Stimulated activated CD8-positive, alpha-beta memory T cell treated with anti-CD3 and anti-CD28 coated beads, Interleukin-7, amount 100 ng/mL, for 24 hours (primary cell): Measurements from ENCODE around the gene KCNG2.

Source experiments
- DNase-seq: peaks from one replicate; pipeline ENCODE4 v3.0.0-alpha.2; 2020; ENCODE audit warnings: low read depth

KCNG2 gene

DNA sequence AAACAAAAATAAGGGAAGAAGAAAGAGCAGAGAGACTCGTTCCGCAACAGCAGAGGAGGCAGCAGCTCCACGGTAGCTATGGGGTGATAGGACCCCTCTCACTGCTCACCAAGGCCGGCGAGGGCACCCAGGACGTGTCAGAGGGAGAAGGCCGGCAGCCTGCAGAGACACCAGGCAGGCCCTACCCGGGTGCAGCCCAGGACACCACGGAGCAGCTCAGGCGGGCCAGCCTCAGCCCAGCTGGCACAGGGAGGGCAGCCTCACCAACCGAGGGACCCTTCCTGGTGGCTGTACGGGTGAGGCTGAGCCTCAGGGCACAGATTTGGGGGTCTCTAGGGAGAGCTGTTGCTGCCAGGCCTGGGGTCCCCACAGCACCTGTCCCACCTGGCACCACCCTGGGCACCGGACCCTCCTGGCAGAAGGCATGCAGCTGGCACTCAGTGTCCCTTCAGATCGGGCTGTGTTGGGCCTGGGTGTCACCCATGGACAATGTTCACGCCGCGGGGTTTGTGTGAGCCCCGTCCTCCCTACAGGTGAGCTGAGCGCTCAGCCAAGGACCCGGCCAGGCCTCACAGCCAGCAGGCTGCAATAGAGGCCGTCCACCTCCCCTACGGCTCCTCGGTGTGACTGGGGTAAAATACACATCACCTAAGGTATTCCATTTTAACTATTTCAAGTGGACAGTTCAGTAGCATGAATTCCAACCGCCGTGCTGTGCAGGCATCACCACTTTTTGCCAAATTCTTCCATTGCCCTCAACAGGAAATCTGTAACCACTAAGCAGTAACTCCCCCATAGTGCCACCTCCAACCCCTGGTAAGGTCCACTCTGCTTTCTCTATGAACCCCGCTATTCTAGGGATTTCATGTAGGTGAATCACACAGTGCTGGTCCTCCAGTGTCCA, 21.6 kb downstream of the KCNG2 start:
- DNase-seq = no peak

GRCh38 chr18:79819968-79820351, 22.2 kb downstream of the KCNG2 start:
- no peak for DNase-seq

DNA sequence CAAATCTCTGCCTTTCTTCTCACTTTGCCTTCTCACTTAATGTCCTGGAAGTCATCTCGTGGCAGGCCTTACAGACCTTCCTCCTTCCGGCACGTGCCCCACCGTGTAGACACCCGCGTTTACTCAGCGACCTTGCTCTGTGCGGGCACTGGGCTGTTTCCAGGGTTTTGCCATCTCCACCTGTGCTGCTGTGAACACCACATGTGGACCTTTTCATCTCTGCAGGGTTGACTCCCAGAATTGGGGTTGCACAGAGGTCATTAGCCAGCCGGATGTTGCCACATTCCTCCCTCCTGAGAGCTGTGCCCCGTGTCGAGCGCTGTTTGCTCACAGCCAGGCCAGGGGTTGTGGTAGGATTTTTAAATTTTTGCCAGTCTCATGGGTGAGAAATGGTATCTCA, 25.4 kb downstream of the KCNG2 start:
- no peak for DNase-seq

- DNase-seq = no peak
Observed at GRCh38 chr18:79825913-79826312, 28.2 kb downstream of the KCNG2 start.

GRCh38 chr18:79826966-79827365, 29.2 kb downstream of the KCNG2 start:
- no peak for DNase-seq

- no peak for DNase-seq
Observed at GRCh38 chr18:79828258-79828657, 30.5 kb downstream of the KCNG2 start.

DNA sequence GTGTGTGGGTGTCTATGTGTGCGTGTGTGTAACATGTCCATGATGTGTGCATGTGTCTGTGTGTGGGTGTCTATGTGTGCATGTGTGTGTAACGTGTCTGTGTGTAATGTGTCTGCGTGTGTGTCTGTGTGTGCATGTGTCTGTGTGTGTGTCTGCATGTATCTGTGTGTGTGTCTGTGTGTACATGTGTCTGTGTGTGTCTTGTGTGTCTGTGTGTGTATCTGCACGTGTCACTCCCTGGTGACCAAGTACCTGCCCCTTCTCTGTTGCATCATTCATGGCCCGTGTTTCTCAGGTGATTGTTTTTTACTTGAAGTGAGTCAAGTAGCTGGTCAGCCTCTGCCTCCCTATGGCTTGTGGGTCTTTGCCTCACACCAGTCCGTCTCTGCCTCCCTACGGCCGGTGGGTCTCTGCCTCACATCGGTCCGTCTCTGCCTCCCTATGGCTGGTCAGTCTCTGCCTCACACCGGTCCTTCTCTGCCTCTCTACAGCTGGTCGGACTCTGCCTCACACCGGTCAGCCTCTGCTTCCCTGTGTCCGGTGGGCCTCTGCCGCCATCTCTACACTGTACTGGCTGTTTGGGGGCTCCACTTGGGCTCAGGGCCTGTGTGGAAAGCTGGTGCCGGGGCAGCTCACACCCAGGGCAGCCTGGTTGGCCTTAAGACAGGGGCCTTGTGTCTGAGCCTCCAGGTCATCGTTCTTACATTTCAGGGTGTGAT, 31.6 kb downstream of the KCNG2 start:
- DNase-seq = no peak

DNA sequence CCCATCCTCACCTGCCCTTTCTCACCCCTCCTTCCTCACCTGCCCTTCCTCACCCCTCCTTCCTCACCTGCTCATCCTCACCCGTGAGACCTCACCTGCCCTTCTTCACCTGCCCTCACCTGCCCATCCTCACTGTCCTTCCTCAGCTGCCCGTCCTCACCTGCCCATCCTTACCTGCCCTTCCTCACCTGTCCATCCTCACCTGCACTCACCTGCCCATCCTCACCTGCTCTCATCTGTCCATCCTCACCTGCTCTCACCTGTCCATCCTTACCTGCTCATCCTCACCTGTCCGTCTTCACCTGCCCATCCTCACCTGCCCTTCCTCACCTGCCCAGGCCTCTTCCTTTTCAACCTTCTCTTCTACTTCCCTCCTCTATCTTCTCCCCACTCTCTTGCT, 34.4 kb downstream of the KCNG2 start:
- no peak for DNase-seq

GRCh38 chr18:79834834-79835233, 37.1 kb downstream of the KCNG2 start:
- DNase-seq = no peak

GRCh38 chr18:79841936-79842335, 44.2 kb downstream of the KCNG2 start:
- DNase-seq = no peak

GRCh38 chr18:79844999-79845563, 47.3 kb downstream of the KCNG2 start:
- DNase-seq = no peak

DNA sequence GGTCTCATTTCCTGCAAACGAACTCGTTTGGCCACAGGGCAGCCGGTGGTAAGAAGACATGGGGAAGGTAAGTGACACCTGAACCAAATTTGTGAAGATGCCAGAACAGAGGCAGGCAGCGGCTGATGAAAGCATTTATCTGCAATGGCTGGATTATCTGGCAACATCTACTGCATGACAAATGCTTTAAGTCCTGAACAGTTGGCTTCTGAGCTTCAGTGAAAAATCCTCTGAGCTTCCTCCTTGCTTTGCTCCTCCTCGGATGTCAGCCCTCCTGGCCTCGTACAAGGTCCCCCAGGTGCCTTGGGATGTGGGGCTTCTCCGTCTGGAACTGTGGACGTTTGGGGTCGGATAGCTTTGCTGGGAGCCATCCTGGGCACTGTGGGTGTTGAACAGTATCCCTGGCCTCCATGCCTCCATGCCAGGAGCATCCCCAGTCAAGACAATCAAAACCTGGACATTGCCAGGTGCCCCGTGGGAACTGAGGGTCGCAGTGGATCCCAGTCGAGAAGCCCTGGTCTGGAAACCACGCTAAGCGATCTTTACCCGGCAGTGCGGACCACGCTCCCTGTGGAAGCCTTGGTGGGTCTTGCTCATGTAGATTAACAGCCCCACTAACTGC, 49.3 kb downstream of the KCNG2 start:
- DNase-seq = no peak

DNA sequence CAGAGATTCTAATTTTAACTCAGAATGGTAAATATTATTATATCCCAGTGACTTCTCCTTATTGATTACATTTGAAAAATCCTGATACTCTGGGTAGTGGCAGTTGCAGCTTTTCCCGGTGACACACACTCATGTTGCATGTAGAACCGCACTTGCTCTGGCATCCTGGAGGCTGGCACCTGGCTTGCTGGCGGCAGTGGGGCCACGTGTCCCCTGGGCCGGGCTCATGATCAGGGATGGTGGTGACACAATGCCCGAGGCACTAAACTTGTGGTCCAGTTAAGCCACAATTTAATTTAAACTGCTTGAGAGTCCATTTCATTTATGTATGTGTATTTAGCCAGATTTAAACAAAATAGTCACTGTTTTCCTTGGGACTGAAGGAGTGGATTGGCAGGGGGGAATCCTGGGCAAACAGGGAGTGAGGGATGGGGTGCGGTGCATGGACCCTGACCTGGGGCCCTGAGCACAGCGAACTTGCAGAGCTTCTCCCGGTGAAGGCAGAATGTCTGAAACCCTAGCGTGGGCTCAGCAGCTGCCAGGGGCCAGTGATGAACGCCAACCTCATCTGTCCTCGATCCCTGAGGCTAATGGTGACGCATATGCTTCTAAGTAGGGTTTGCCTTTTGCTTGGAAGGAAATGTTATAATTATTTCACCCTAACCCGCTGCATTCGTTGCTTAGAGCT, 50.0 kb downstream of the KCNG2 start:
- no peak for DNase-seq

DNA sequence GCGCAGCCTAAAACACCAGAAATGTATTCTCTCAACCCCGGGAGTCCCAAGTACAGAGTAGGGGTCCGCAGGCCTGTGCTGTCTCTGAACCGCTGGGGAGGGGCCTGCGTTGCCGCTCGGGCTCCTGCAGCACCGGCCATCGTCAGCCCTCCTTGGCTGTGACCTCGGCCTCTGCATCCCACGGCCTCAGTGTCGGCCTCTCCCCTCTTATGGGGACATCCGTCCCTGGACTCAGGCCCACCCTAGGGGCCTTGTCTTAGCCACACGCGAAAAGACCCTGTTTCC, 50.5 kb downstream of the KCNG2 start:
- DNase-seq = no peak

GRCh38 chr18:79848579-79849327, 51.0 kb downstream of the KCNG2 start:
- DNase-seq = no peak

GRCh38 chr18:79849328-79850207, 51.8 kb downstream of the KCNG2 start:
- DNase-seq = no peak

- DNase-seq = no peak
Observed at GRCh38 chr18:79850731-79851130, 53.0 kb downstream of the KCNG2 start.

DNA sequence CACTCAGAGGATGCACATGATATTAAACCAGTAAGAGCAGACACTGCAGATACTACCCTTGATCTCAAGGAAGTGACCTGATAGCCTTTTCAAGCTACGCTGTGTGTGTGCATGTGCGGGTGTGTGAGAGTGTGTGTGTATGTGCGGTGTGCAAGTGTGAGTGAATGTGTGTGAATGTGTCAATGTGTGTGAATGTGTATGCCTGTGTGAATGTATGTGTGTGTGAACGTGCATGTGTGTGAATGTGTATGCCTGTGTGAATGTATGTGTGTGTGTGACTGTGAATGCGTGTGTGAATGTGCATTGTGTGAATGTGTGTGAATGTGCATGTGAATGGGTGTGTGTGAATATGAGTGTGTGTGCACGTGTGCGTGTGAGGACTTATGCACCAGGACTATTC, 53.8 kb downstream of the KCNG2 start:
- no peak for DNase-seq

DNA sequence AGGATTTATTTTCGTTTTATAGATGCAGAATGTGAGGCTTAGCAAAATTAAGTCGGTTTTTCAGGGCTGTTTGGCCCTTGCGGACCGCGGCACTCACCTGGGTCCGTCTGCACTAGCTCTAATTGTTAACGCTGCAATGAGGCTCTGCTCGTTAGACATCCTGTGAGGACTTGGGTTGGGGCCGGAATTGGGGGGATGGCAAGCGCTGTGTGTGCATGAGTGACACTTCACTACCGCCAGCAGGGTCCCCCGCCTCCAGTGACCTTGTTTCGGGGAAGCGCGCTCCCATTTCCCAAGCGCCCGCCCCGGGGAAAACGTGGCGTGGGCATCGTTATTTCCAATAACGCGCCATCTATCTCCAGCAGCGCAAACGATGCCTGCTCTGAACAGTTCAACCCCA, 54.2 kb downstream of the KCNG2 start:
- DNase-seq = no peak

DNA sequence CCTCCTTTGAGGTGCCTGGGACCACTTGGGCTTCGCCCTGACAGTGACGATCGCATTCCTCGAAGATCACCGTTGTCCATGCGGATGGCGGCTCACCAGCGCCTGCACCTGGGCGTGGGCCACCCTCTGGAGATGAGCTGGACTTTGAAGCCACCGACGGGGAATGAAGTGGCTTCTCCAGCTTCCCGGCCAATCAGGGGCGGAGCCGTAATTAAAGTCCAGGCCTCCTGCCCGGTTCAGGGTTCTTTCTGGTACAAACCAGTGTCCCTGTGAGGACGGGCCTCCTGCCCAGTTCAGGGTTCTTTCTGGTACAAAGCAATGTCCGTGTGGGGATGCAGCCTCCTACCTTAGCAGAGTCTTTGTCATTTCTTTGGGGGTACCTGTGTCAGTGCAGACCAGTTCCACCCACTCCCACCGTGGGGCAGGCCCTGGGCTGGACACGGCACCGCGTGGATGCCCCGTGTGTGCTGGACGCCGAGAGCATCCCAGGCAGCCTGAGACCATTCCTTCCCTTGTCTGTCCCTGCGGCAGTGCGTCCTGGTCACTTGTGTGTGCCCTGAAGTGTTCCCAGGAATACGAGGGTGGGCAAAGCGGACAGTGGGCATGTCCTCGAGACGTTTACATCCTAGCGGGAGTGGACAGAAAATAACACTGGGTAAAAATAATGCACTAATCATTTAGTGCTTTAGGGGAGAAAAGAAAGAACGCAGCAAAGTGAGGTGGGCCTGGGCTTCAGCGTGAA, 55.0 kb downstream of the KCNG2 start:
- no peak for DNase-seq
